Endothelial cell of umbilical vein (primary cell): ENCODE data around the gene ADAT3. TPM values are rescaled to one million over a fixed set of nuclear protein-coding genes. Genes with fewer than 3 reads are reported as not detected.

Experiments used
- BruUV-seq: library from RNA; stranded (reverse); fragments of 400-500 nt; replicated peaks from 2 replicates; lab custom pipeline; 2021; lab: Mats Ljungman, UMichigan
- CTCF ChIA-PET: fragments of 300-600, 350-600 bp; sonication (Branson Sonifier 250); formaldehyde crosslinking; loops from one replicate; lab custom pipeline; 2021; ENCODE audit warnings: antibody characterized with exemption, inconsistent platforms; lab: Charles Lee
- POLR2A ChIA-PET: fragments of 300-600, 350-600 bp; sonication (Branson Sonifier 250); formaldehyde crosslinking; loops from one replicate; lab custom pipeline; 2021; ENCODE audit warnings: antibody characterized with exemption, inconsistent platforms; lab: Charles Lee
- DNase-seq: peaks from one replicate; pipeline ENCODE4 v3.0.0-alpha.2; 2011; ENCODE audit warnings: low read depth, low spot score
- FAIRE-seq: peaks from 2 replicates; lab custom pipeline; 2011; peaks lifted over from hg19 to GRCh38; lab: Jason Lieb, UNC
- H2AFZ ChIP-seq: 2 replicates; pipeline ENCODE4 v1.6.0; 2012; ENCODE audit warnings: low read depth, low read length, control low read depth, inconsistent platforms
- H3K27ac ChIP-seq: 2 replicates; pipeline ENCODE4 v1.5.1; 2011; ENCODE audit warnings: low read depth, mild to moderate bottlenecking, control low read depth, low read length, moderate library complexity; ENCODE audit not compliant: insufficient read depth
- H3K27me3 ChIP-seq, 2 experiments: 2 replicates each; pipeline versions ENCODE4 v1.6.0 to v1.6.1; 2011; ENCODE audit warnings: low read length in 2 of 2, mixed read lengths in 1 of 2; ENCODE audit not compliant: control insufficient read depth in 2 of 2, insufficient read depth in 2 of 2
- H3K36me3 ChIP-seq, 2 experiments: 2 replicates in 1 of 2; 3 replicates in 1 of 2; pipeline ENCODE4 v1.5.1; 2011; ENCODE audit warnings: low read length in 2 of 2, mild to moderate bottlenecking in 1 of 2, moderate library complexity in 1 of 2; ENCODE audit not compliant: control insufficient read depth in 2 of 2, insufficient read depth in 2 of 2; ENCODE audit errors: extremely low read depth in 1 of 2
- H3K4me1 ChIP-seq: 3 replicates; pipeline ENCODE4 v1.5.1; 2011; ENCODE audit warnings: mild to moderate bottlenecking, low read length; ENCODE audit not compliant: control insufficient read depth, insufficient read depth; ENCODE audit errors: extremely low read depth
- H3K4me2 ChIP-seq: 2 replicates; pipeline ENCODE4 v1.6.1; 2011; ENCODE audit warnings: low read length, control low read depth, mixed read lengths; ENCODE audit not compliant: insufficient read depth
- H3K4me3 ChIP-seq, 3 experiments: fragments of 200-600 bp in 1 of 3; sonication (generic), shearing (Covaris generic) in 1 of 3; replicated peaks in 1 of 3; 2 replicates each; pipeline ENCODE4 v1.5.1; 2011 to 2016; ENCODE audit warnings: control low read depth in 3 of 3, low read length in 3 of 3, mild to moderate bottlenecking in 2 of 3, inconsistent platforms in 1 of 3, low read depth in 1 of 3, moderate library complexity in 1 of 3; ENCODE audit not compliant: insufficient read depth in 1 of 3
- H3K79me2 ChIP-seq: 2 replicates; pipeline ENCODE4 v1.6.0; 2012; ENCODE audit warnings: low read length, inconsistent platforms; ENCODE audit not compliant: control insufficient read depth, insufficient read depth
- H3K9ac ChIP-seq: replicated peaks from 2 replicates; pipeline ENCODE3; 2011; ENCODE audit warnings: low read length, control low read depth; ENCODE audit not compliant: insufficient read depth; ENCODE audit errors: extremely low read depth
- H3K9me1 ChIP-seq: replicated peaks from 3 replicates; pipeline ENCODE4 v1.6.0; 2011; ENCODE audit warnings: mild to moderate bottlenecking, low read length; ENCODE audit not compliant: control insufficient read depth, insufficient read depth; ENCODE audit errors: extremely low read depth
- H3K9me3 ChIP-seq: replicated peaks from 2 replicates; pipeline ENCODE4 v1.5.1; 2012; ENCODE audit warnings: low read length, inconsistent platforms; ENCODE audit not compliant: control insufficient read depth, insufficient read depth
- H4K20me1 ChIP-seq: replicated peaks from 2 replicates; pipeline ENCODE3; 2011; ENCODE audit warnings: mild to moderate bottlenecking, low read length; ENCODE audit not compliant: control insufficient read depth, insufficient read depth; ENCODE audit errors: extremely low read depth
- CTCF ChIP-seq, 2 donors: IDR thresholded peaks; 1 replicate in 1 of 2; 2 replicates in 1 of 2; pipeline ENCODE4 v1.5.1; 2011; ENCODE audit warnings: low read length in 2 of 2, mild to moderate bottlenecking in 2 of 2, moderate library complexity in 2 of 2, control low read depth in 1 of 2, inconsistent platforms in 1 of 2, low read depth in 1 of 2; ENCODE audit not compliant: insufficient read depth in 1 of 2; ENCODE audit errors: extremely low read depth in 1 of 2
- EZH2 ChIP-seq: IDR thresholded peaks from 2 replicates; pipeline ENCODE4 v1.6.1; 2012; ENCODE audit warnings: borderline replicate concordance, low read depth, mild to moderate bottlenecking, moderate library complexity, low read length, inconsistent platforms; ENCODE audit not compliant: severe bottlenecking
- FOS ChIP-seq: IDR thresholded peaks from 2 replicates; pipeline ENCODE4 v1.6.1; 2011; ENCODE audit warnings: mild to moderate bottlenecking, low read length, moderate library complexity, borderline replicate concordance; ENCODE audit not compliant: insufficient read depth
- GATA2 ChIP-seq: IDR thresholded peaks from 2 replicates; pipeline ENCODE4 v1.7.0; 2011; ENCODE audit warnings: low read depth, mild to moderate bottlenecking, moderate library complexity, mixed read lengths, low read length; ENCODE audit not compliant: insufficient read length, insufficient read depth
- JUN ChIP-seq: IDR thresholded peaks from 2 replicates; pipeline ENCODE4 v1.6.1; 2011; ENCODE audit warnings: borderline replicate concordance, low read depth; ENCODE audit not compliant: insufficient read length, insufficient read depth
- MAX ChIP-seq: IDR thresholded peaks from 2 replicates; pipeline ENCODE4 v1.6.1; 2011; ENCODE audit not compliant: insufficient read depth, insufficient read length
- MYC ChIP-seq: IDR thresholded peaks from one replicate; pipeline ENCODE4 v1.6.1; 2011; ENCODE audit warnings: mild to moderate bottlenecking, low read depth, low read length
- POLR2A ChIP-seq: IDR thresholded peaks from 2 replicates; pipeline ENCODE4 v1.6.1; 2012; ENCODE audit warnings: low read depth, mild to moderate bottlenecking, control low read depth, low read length
- POLR2AphosphoS5 ChIP-seq: IDR thresholded peaks from 2 replicates; pipeline ENCODE4 v1.6.1; 2012; ENCODE audit warnings: low read depth, mild to moderate bottlenecking, control low read depth, low read length, moderate library complexity; ENCODE audit not compliant: insufficient read depth
- dilution Hi-C: fragments of 300-500 bp; cut with MboI; formaldehyde crosslinking; loops from one replicate; pipeline ENCODE4 v1.15.0; 2019; ENCODE audit warnings: low sequenced_read_pairs; ENCODE audit not compliant: extremely low pct_ligation_motif_present
- intact Hi-C: fragments of 100-400 bp; cut with micrococcal nuclease; formaldehyde crosslinking; loops from one replicate; pipeline ENCODE4 v1.10.0; 2022
- polyA plus RNA-seq, 4 experiments: library from polyadenylated mRNA; depleted of rRNA in 3 of 4; stranded (reverse) in 3 of 4; unstranded in 1 of 4; fragments of >200 nt; gene quantifications; 2 replicates each; pipeline versions ENCODE4 v1.2.1 to v1.2.3, GENCODE V29; 2011 to 2012; ENCODE audit warnings: missing spikeins in 1 of 4
- total RNA-seq: library from RNA; stranded (reverse); gene quantifications from 2 replicates; pipeline ENCODE4 v1.2.3, GENCODE V29; 2021

Gene ADAT3
- total and polyA plus RNA-seq, 2 donors (not counting 3 experiments of a cell fraction or from before 2014, with no cell fraction given): 5.7 to 11.7 TPM

GRCh38 chr19:1868971-1869370 lies 36.2 kb upstream of the ADAT3 start:
- DNase-seq (no peak), FAIRE-seq (no peak)
- H3K27me3 ChIP-seq: no peaks in the 10 kb centered on the region
- dilution Hi-C loops: no loop called here
- H3K9ac ChIP-seq: no peak overlapping the region
- H3K4me2 ChIP-seq: no peak overlapping the region
- peaks cover 20% of the 10 kb centered on the region for H3K79me2 ChIP-seq
- peaks cover 0 to 4% of the 10 kb centered on the region in 2 experiments for H3K36me3 ChIP-seq
- no peak overlapping the region for H3K27ac ChIP-seq
- H3K4me3 ChIP-seq: no peak overlapping the region
- H3K9me1 ChIP-seq: no peaks in the 10 kb centered on the region
- CTCF ChIA-PET: interaction anchor here (0.9 kb wide), 1 partner anchor 43 kb away, joined by 3 read pairs; no protein-coding TSS in a partner anchor
- H3K4me1 ChIP-seq: peaks cover 6% of the 10 kb centered on the region
- no peaks in the 10 kb centered on the region for H3K9me3 ChIP-seq
- no peak overlapping the region for H2AFZ ChIP-seq
- no peaks in the 10 kb centered on the region for H4K20me1 ChIP-seq
- BruUV-seq: no TSS peak
- TF ChIP-seq MYC: no peak
- no peak for TF ChIP-seq EZH2
- TF ChIP-seq POLR2A: no peak
- TF ChIP-seq MAX: no peak
- TF ChIP-seq FOS: no peak
- no peak for TF ChIP-seq CTCF (IDR thresholded peaks at IDR 0.05; ENCODE audit: extremely low read depth in 1 of 2, insufficient read depth in 1 of 2, low read depth in 1 of 2, low read length in 2 of 2)
- no peak for TF ChIP-seq GATA2
- TF ChIP-seq JUN: no peak
- no peak for TF ChIP-seq POLR2AphosphoS5
- POLR2A ChIA-PET: no interaction called here
- intact Hi-C loops: no loop called here
